DND-41 (cell line): ENCODE measurements around the gene ABCA3.

Experiments used
- ATAC-seq: fragments of 200-7000 bp; cut with Tn5 transposase; 3 replicates; pipeline ENCODE4 v1.9.1; 2021; ENCODE audit warnings: low read depth; ENCODE audit not compliant: insufficient read depth
- DNase-seq: peaks from one replicate; pipeline ENCODE4 v3.0.0-alpha.2; 2020
- H2AFZ ChIP-seq: 2 replicates; pipeline ENCODE4 v1.6.0; 2012; ENCODE audit warnings: low read depth, low read length
- H3K27ac ChIP-seq: 2 replicates; pipeline ENCODE4 v1.5.1; 2012; ENCODE audit warnings: low read length, inconsistent platforms
- H3K27me3 ChIP-seq: fragments of 200-600 bp; sonication (generic); 2 replicates; pipeline ENCODE4 v1.6.0; 2012; ENCODE audit warnings: low read length, mild to moderate bottlenecking, inconsistent platforms; ENCODE audit not compliant: insufficient read depth, poor library complexity
- H3K36me3 ChIP-seq: 2 replicates; pipeline ENCODE4 v1.5.1; 2012; ENCODE audit warnings: low read length, inconsistent platforms; ENCODE audit not compliant: insufficient read depth
- H3K4me1 ChIP-seq: 2 replicates; pipeline ENCODE4 v1.5.1; 2012; ENCODE audit warnings: mild to moderate bottlenecking, low read length; ENCODE audit not compliant: insufficient read depth
- H3K4me2 ChIP-seq: 2 replicates; pipeline ENCODE4 v1.6.0; 2012; ENCODE audit warnings: mild to moderate bottlenecking, moderate library complexity, low read length, inconsistent platforms; ENCODE audit not compliant: insufficient read depth
- H3K4me3 ChIP-seq, 2 experiments: fragments of 200-600 bp in 1 of 2; shearing (Covaris generic) in 1 of 2; 2 replicates each; pipeline ENCODE4 v1.5.1; 2012 to 2016; ENCODE audit warnings: inconsistent platforms in 2 of 2, low read length in 2 of 2, mild to moderate bottlenecking in 2 of 2, low read depth in 1 of 2, moderate library complexity in 1 of 2
- H3K79me2 ChIP-seq: 2 replicates; pipeline ENCODE4 v1.6.0; 2012; ENCODE audit warnings: low read length, inconsistent platforms; ENCODE audit not compliant: insufficient read depth
- H3K9ac ChIP-seq: 2 replicates; pipeline ENCODE4 v1.6.0; 2012; ENCODE audit warnings: low read depth, mild to moderate bottlenecking, inconsistent platforms, low read length, moderate library complexity
- H3K9me3 ChIP-seq: 2 replicates; pipeline ENCODE4 v1.5.1; 2012; ENCODE audit warnings: low read length, moderate library complexity, mild to moderate bottlenecking, inconsistent platforms; ENCODE audit not compliant: insufficient read depth, severe bottlenecking
- H4K20me1 ChIP-seq: 2 replicates; pipeline ENCODE4 v1.6.0; 2012; ENCODE audit warnings: low read length; ENCODE audit not compliant: insufficient read depth
- CTCF ChIP-seq: IDR thresholded peaks from 2 replicates; pipeline ENCODE4 v1.5.1; 2012; ENCODE audit warnings: borderline replicate concordance, low read length, moderate library complexity, mild to moderate bottlenecking; ENCODE audit not compliant: poor library complexity, severe bottlenecking; ENCODE audit errors: extremely low read depth
- EZH2 ChIP-seq: IDR thresholded peaks from 3 replicates; pipeline ENCODE4 v1.6.1; 2012; ENCODE audit warnings: borderline replicate concordance, low read depth, mild to moderate bottlenecking, moderate library complexity, low read length, inconsistent platforms; ENCODE audit not compliant: severe bottlenecking

ABCA3 gene

DNA sequence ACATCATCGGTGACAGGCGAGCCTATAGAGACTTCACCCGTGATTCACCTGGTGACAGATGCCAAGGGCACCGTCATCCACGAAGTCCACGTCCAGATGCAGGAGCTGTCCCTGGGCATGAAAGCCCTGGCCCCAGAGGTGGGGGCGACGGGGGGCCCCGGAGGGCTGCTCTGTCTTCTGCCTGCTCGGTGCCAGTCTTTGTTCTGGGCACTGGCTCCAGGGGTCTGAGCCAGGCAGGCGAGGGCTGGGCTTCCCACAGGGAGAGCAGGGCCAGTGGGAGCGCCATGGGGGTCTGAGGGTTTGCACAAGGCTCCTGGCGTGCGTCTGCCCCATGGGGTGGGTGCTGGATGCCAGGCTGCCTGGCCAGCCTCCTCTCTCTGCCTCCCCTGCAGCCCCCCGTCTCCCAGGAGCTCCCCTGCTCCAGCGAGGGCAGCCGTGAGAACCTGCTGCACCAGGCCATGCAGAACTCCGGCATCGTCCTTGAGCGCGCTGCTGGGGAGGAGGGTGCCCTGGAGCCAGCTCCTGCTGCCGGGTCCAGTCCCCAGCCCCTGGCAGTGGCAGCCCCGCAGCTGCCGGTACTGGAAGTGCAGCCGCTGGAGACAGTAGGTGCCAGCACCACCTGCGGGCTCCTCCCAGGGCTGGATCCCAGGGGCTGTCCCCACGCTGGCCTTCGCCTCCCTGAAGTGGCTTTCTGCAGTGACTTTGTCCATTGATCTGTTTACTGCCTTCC, 107.3 kb downstream of the ABCA3 start:
- H3K36me3 ChIP-seq, result peaks cover 92% of the 10 kb centered on the region
- peaks cover 59% of the 10 kb centered on the region for H4K20me1 ChIP-seq
- DNase-seq (no peak), ATAC-seq (no peak)
- TF ChIP-seq CTCF (no peak), EZH2 (no peak)
- peaks cover 16% of the 10 kb centered on the region for H3K79me2 ChIP-seq
- no peak overlapping the region for H3K27ac ChIP-seq
- no peaks in the 10 kb centered on the region for H3K9me3 ChIP-seq
- H2AFZ ChIP-seq, result no peak overlapping the region
- H3K4me2 ChIP-seq, result no peak overlapping the region
- no peak overlapping the region for H3K4me3 ChIP-seq
- no peaks in the 10 kb centered on the region for H3K4me1 ChIP-seq
- H3K9ac ChIP-seq, result no peak overlapping the region
- H3K27me3 ChIP-seq, result no peaks in the 10 kb centered on the region

DNA sequence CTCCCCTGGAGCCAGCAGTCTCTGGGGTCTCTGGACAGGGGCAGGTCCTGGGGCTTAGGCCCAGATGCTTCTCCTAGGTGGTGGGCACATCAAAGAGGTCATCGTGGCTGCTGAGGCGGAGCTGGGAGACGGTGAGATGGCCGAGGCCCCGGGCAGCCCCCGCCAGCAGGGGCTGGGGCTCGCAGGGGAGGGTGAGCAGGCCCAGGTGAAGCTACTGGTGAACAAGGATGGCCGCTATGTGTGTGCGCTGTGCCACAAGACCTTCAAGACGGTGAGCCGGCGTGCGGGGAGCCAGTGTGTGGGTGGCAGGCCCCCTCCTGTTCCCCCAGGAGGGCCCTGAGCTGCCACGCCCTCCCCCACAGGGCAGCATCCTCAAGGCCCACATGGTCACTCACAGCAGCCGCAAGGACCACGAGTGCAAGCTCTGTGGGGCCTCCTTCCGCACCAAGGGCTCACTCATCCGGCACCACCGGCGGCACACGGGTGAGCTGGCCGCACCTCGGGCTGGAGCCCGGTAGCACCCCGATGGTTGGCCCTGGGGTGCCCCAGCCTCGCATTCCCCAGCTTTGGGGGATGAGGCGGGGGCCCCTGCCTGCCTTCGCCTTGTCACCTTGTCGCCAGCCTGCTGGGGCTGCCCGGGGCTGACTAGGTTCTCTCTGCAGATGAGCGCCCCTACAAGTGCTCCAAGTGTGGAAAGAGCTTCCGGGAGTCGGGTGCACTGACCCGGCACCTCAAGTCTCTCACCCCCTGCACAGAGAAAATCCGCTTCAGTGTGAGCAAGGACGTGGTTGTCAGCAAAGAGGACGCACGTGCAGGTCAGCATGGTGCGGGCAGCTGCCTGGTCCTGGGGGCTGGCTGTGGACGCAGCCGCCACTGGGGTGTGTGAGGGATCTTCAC, 108.2 kb downstream of the ABCA3 start:
- ATAC-seq (no peak), DNase-seq (no peak)
- Histone ChIP-seq H3K27me3 (no peaks in the 10 kb centered on the region), H3K4me2 (no peak overlapping the region), H3K36me3 (peaks cover 88% of the 10 kb centered on the region), H3K9me3 (no peaks in the 10 kb centered on the region), H3K79me2 (peaks cover 25% of the 10 kb centered on the region), H3K4me3 (no peak overlapping the region), H2AFZ (no peak overlapping the region), H3K9ac (no peak overlapping the region), H3K4me1 (no peaks in the 10 kb centered on the region), H3K27ac (no peak overlapping the region), H4K20me1 (peaks cover 64% of the 10 kb centered on the region)
- TF ChIP-seq CTCF, result no peak
- TF ChIP-seq EZH2, result no peak

DNA sequence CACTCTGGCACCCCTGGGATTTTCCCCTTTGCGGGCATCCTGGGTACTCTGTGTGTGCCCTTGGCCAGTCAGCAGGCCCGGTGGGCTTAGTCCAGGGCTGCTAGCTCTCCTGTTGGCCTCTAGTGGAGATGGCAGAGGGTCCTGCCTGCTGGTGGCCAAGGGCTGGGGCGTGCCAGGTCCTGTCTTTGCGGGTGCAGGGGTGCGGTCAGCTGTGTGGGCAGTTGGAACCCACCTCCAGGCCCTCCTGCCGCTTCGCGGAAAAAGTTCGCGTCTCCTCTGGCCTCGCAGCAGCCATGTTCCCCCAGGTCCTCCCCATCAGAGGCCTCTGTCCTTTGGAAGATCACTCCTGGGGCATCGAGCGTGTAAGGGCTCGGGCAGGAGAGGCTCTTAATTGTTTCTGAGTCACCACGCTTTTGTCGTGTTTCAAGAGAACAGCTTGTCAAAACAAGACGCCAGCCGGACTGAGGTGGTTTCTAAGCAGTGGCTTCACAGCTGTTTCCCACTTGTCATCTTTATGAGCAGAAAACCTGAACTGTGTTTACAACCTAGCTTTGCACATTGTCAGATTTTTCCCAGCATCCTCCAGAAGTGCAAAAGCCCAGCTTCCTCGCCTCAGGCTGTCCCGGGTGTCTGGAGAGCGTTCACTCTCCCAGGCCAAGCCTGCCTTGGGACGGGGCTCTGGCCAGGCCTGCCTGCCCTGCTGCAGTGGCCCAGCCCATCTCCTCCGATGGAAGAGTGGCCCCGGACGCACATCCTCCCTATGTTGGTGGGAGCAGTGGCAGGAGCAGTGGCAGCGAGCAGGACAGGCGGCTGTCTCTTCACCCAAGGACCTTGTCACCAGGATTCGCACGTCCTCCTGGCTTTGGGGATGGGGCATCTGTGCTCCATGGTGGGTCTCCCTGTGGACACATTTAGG, 109.3 kb downstream of the ABCA3 start:
- Histone ChIP-seq H3K36me3 (peaks cover 92% of the 10 kb centered on the region), H2AFZ (no peak overlapping the region), H3K9ac (no peak overlapping the region), H4K20me1 (peaks cover 72% of the 10 kb centered on the region), H3K9me3 (no peaks in the 10 kb centered on the region), H3K4me2 (no peak overlapping the region), H3K27ac (no peak overlapping the region), H3K79me2 (peaks cover 34% of the 10 kb centered on the region), H3K4me3 (no peak overlapping the region), H3K27me3 (no peaks in the 10 kb centered on the region), H3K4me1 (no peaks in the 10 kb centered on the region)
- DNase-seq, result no peak
- no peak for ATAC-seq
- TF ChIP-seq CTCF, result no peak
- TF ChIP-seq EZH2, result no peak
